Erythroblast (primary cell): ENCODE measurements around the gene FHIP1B.
"Not testable (repeated sequence)": the region's sequence is repeated elsewhere in the genome, so short reads cannot be mapped to it uniquely, and the experiment has no call there.

Source experiments
- DNase-seq, 2 experiments: peaks; one replicate each; lab custom pipeline; 2025; lab: John Stamatoyannopoulos, UW
- GATA1 ChIP-seq: IDR thresholded peaks from 2 replicates; pipeline ENCODE4 v1.6.1; 2011; ENCODE audit warnings: low read depth, mild to moderate bottlenecking, control low read depth, low read length, moderate library complexity
- POLR2A ChIP-seq: IDR thresholded peaks from 2 replicates; pipeline ENCODE4 v1.6.1; 2011; ENCODE audit warnings: mild to moderate bottlenecking, low read length

Gene FHIP1B

DNA sequence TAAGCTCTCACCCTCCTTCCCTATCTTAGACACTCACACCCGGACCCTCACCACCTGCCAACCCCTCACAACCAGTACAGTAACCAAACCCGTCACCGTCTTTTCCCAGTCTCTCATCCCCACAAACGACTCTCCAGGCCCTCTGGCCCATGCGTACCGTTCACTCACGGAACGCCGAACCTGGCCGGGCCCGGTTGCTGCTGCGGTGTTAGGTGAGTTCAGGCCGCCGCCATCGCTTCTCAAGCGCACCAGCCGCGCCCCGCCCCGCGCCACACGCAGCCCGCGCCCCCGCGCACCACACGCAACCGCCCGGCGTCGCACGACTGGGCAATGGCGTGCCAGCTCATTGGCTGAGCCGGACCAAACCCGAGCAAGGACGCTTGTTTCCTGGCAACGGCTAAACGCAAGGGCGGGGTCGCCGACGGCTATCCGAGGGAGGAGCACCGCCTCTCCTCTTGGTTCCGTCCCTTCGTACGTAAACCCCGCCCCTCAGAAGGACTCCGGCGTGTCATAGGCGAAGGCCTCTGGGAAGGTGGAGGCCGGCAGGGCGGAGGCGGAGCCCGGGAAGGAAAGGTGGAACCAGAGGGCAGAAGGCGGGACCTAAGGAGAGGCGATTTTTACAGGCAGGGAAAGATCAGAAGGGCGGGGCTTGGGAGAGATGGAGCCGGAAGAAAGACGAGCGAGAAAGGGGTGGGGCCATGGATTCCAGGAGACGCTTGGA is at the start of gene FHIP1B:
Gene FHIP1B, minus strand, starts transcription at position 250 of the 721 bp plus-strand sequence. CDS start 10,120 bp downstream, outside the sequence.
- DNase-seq, result peak; percentile 100
- no peak for TF ChIP-seq GATA1
- peak; percentile 65 for TF ChIP-seq POLR2A

DNA sequence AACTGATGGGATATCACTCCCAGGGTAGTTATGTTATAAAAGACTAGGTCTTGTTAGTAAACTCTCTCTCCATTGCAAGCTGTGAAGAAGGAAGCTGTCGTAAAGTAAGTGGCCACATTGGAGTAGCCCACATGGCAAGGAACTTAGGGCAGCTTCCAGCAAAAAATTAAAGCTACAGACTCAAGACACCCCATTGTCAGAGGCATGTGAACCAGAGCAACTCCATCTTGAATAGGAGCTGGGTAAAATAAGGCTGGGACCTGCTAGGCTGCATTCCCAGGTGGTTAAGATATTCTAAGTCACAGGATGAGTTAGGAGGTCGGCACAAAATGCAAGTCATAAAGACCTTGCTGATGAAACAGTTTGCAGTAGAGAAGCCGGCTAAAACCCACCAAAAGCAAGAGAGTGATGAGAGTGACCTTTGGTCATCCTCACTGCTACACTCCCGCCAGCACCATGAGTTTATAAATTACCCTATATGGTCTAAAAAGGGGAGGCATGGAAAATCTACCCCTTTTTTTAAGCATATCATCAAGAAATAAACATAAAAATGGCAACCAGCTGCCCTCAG is 49.1 kb upstream of the FHIP1B start:
- DNase-seq, result peak in 1 of 2 experiments; percentile 24
- no peak for TF ChIP-seq POLR2A
- no peak for TF ChIP-seq GATA1

DNA sequence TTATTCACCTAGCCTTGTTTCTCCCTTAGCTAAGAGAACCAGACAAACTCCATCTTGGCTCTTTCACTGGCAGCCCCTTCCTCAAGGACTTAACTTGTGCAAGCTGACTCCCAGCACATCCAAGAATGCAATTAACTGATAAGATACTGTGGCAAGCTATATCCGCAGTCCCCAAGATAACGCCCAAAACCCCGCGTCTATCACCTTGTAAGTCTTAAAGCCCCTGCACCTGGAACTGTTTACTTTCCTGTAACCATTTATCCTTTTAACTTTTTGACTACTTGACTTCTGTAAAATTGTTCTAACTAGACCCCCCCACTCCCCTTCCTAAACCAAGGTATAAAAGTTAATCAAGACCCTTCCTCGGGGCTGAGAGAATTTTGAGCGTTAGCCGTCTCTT is 46.4 kb upstream of the FHIP1B start:
- not testable (repeated sequence) for DNase-seq

DNA sequence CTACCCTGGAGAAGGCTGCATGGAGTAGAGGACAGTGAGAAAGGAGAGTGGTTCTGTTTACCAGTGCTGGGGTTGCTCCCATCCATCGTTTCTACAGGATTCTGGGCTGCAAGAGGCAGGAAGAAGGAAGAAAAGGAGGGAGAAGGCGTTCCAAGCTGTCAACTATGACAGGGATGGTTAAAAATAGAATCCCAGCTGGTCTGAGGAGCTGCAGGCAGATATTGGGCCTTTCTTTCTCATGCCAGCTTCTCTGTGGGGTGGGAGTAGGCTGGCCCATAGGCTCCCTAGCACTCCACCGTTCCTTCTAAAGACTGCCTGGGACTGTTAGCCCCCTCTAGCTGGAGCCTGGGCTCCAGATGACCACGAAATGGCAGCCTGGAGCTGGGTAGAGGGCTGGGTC is 38.8 kb upstream of the FHIP1B start:
- no peak for DNase-seq
- TF ChIP-seq GATA1 (no peak), POLR2A (no peak)

DNA sequence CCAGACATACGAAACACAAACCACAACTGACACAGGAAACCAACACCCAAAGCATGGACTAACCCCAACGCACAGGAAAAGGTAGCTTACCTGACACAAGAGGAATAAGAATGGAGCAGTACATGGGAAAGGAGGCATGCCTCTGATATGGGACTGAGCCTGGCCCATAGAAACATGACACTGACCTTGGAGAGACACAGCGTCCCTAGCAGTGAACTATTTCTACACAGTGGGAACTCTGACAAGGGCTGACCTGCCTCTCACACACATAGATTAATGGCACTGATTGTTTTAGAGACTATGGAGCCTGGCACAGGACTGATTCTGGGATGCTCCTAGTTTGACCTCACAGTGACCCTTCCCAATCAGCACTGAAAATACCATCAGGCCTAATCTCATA is 37.2 kb upstream of the FHIP1B start:
- no peak for TF ChIP-seq GATA1
- no peak for TF ChIP-seq POLR2A
- DNase-seq, result no peak

DNA sequence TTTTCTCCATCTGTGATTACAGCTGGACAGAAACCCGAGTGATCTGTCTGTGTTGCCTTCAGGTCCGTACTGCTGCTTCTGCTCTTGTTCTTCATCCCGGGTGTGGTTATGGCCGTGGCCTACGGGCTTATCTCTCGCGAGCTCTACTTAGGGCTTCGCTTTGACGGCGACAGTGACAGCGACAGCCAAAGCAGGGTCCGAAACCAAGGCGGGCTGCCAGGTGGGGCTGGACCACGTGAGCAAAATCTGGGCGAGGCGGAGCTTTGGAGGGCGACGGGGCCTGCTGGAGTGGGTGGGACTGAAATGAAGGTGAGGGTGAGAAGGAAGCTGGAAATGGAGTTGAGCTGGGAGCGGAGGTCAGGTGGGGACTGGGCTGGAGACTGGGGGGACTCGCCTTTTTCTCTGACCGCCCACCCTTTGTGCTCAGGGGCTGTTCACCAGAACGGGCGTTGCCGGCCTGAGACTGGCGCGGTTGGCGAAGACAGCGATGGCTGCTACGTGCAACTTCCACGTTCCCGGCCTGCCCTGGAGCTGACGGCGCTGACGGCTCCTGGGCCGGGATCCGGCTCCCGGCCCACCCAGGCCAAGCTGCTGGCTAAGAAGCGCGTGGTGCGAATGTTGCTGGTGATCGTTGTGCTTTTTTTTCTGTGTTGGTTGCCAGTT is 36.3 kb upstream of the FHIP1B start:
- TF ChIP-seq GATA1 (no peak), POLR2A (no peak)
- no peak for DNase-seq

DNA sequence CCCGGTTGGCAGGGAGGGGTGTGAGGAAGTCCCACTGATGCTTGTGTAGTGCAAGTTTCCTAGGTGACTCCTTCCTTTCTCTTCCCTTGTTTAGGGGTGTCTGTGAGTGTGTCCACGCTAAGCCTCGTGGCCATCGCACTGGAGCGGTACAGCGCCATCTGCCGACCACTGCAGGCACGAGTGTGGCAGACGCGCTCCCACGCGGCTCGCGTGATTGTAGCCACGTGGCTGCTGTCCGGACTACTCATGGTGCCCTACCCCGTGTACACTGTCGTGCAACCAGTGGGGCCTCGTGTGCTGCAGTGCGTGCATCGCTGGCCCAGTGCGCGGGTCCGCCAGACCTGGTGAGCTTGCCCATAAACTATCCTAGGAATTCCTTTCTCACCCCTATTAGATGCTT is 35.6 kb upstream of the FHIP1B start:
- TF ChIP-seq POLR2A (no peak), GATA1 (no peak)
- DNase-seq, result peak; percentile 24 to 40

DNA sequence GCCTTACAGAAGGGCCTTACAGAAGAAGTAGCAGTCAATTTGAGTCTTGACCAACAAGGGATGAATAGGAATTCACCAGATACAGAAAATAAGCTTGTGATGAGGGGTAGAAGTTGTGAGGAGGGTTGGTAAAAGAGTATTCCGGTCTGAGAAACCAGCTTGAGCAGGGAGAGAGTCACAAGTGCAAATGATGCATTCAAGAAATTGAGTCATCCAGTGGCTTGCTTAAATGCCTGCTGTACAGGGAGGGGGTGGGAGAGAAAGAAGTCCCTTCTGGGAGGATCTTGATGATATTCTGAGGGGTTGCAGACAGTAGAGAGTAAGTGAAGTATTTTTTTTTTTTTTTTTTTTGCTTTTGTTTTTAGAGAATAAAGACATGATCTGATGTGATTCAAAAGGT is 34.4 kb upstream of the FHIP1B start:
- no peak for TF ChIP-seq POLR2A
- TF ChIP-seq GATA1, result no peak
- DNase-seq, result no peak

DNA sequence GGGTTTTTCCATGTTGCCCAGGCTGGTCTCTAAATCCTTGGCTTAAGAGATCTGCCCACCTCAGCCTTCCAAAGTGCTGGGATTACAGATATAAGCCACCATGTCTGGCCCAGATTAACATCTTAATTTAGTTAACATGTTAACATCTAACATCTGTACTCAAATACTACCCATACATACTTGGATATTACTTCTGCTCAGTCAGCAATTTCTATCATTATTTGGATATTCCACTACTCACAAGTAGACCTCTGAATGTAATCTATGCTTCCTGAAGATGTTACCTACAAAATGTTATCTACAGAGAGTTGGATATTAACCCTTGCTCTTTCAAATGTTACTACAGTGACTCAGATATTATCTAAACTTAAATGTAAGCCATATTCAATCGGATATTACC is 29.2 kb upstream of the FHIP1B start:
- DNase-seq, result no peak
- TF ChIP-seq POLR2A (no peak), GATA1 (no peak)

DNA sequence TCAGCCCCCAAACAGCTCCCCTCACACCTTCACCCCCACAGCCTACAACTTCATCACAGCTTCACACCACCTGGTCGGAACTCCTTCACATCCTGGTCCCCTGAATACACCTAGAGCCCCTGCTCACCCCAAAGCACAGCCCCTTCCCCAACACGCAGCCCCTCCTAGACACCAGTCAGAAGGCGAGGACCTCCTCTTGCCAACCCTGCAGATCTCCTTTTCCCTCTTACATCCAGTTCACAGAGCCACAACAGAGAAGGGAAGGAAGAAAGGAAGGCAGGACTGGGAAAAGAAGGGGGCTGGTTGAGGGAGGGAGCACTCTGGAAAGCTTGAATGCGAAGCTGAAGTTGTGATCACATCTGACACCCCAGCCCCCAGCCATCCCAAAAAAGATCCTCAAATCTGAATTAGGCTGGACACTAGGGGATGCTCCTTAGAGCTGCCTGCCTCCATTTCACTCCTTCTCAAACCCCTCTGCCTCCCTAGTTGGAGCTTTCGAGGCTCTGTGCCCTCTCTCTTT is 25.8 kb upstream of the FHIP1B start:
- TF ChIP-seq GATA1 (no peak), POLR2A (no peak)
- DNase-seq, result no peak

DNA sequence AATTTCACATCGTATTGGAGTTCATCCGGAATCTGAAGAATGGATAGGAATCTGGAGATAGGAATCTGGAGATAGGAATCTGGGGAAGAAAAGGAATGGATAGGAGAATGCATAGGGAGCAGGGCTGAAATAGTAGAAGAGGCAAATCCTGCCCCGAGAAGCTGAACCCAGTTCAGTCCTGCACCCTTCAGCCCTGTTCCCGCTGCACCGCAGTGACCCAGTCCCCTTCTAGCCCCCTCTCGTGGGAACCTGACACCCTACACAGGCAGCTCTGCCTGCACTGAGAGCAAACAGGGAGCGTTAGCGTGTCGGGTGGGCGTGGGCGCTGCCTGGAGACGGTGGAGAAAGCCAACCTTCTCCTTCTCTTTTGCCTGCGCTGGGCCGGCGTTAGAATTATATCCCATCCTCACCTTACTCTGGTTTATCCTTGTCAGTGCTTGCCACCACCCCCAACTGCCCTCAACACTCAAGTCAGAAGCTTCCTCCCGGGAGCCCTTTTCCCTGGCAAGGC is 24.2 kb upstream of the FHIP1B start:
- TF ChIP-seq POLR2A, result no peak
- no peak for TF ChIP-seq GATA1
- no peak for DNase-seq

DNA sequence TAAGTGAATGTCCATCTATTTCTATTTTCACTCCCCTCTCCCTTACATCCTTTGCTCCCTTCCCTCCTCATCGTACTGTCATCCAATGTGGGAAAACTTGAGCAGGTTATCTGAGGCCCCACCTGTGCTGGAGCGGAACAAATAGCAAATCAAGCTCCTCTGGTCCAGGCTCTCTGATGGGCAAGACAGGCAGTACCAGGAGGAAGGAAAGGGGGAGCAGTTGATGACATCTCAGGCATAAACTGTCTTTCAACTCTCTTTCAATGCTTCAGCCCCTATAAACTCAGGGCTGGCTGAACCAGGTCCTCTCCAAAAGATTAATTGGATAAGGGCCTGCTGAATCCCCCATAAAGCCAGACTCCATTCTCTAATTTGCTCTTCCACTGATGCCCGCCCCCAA is 23.7 kb upstream of the FHIP1B start:
- TF ChIP-seq GATA1, result no peak
- TF ChIP-seq POLR2A, result no peak

DNA sequence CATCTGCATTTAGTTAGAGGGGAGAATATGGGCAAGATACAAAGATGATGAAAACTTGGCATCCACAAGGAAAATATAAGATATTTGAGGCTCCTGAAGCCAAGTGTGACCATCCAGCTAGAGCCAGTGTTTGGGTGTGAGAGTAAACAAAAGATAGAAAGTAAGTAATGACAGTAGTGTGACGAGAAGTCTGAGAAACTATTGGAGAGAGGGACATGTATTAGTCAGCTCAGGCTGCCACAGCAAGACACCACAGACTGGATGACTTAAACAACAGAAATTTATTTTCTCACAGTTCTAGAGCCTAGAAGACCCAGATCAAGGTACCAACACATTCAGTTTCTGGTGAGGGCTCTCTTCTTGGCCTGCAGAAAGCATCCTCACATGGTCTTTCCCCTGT is 18.8 kb upstream of the FHIP1B start:
- TF ChIP-seq GATA1, result no peak
- no peak for TF ChIP-seq POLR2A
- no peak for DNase-seq

More for the DNA sequence above, 23.7 kb upstream of the FHIP1B start:
- no peak for DNase-seq

DNA sequence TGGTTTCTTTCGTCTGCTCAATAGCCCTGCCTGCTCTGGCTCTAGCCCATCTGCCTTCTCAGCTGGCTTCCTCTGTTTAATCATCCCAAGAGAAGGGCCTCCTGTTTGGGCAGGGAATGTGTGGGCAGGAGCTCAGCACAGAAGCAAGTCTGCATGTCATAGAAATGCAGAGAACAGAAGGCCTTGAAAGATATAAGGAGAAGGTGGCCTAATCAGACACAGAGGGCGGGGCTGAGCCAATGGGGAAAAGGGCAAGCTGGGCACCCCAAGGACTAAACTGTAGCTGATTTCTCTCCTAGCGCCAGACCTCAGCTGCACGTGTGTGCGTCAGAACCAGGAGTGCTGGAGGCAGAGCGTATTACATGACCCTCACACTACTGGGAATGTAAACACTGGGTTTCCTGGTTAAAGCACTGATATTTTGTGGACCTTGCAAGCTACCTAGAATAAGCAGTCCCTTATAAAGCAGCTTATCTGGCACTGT is 17.6 kb upstream of the FHIP1B start:
- DNase-seq, result peak; percentile 80 to 88
- TF ChIP-seq POLR2A (no peak), GATA1 (peak; percentile 62)
